Fibroblast of skin of right biceps (primary cell): ENCODE data around the gene HYCC1.

Experiments used
- DNase-seq: peaks from one replicate; pipeline ENCODE4 v3.0.0-alpha.2; 2013

HYCC1 gene

DNA sequence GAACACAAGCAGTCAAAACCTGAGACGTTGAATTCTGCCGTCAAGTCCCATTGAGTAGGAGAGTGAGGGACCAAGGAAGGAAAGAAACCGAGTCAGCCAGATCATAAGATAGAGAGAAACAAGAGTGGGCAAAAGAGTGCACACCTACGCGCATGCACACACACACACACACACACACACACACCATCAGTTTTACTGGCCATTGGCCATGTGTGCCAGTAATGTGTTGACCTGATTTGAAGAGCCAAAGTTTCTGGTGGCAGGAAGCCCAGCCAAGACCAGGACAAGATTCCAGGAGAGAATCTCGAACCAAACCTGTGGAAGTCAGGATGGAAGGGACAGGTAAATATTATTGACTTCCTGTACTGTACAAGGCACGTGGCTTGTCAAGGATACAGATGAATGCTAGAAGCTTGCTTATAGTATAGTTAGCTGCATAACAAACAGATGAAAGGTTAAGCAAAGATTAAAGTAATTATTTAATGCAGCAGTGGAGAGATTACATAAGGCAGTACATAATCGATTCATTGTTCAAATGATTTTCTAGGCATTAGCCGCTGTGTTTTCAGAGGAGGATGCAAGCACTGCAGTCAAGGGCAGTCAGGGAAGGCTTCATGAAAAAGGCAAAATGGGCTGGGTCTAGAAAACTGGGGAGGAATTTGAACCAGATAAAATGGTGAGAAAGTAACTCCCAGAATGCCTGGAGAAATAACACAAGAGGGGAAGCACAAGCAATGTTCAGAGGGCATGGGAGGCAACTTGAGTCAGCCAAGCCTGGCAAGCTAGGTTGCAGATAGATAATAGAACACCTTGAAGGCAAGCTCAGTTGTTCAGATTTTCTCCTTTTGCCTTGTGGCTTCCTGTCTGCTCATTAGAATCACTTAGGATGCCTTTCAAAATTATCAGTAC, 2.7 kb upstream of the HYCC1 start:
- no peak for DNase-seq

- no peak for DNase-seq
These were observed 751 bp upstream of the HYCC1 start for GRCh38 chr7:23014681-23015080.

DNA sequence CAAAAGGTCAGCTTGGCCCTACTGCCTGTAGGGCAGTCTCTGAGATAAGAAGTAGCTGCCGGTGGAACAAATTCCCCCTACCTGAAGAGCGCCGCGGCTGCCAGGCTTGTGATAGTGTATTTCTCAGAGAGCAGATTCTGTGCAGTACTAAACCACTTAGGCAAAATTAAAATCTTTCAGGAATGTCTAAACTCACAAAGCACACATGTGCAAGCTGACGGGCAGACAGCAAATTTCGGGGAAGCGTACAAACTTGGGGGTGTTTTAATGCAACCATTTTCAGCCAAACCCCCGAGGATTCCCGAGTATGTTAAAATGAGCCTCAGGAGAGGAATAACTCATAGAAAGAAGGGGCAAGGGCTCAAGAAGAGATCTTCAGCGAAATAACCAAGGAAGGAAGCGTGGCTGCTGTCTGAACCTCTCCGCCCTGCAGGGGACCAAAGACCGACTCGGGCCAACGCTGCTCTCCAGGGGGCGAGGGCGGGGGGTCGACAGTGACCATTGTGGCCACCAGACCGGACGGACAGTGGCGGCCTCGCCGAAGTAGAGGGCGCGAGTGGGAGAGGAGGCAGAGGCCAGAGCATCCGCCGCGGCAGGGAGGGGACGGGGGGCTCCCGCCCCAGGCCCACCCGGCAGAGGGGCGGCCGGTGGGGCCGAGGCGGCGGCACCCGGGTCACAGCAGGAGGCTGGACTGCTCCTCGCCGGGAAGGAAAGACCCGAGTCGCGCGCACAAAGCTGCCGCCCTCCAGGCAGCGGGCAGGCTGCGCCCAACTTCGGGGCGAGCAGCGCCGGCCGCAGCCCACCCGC, 819 bp downstream of the HYCC1 start:
- DNase-seq: no peak

DNA sequence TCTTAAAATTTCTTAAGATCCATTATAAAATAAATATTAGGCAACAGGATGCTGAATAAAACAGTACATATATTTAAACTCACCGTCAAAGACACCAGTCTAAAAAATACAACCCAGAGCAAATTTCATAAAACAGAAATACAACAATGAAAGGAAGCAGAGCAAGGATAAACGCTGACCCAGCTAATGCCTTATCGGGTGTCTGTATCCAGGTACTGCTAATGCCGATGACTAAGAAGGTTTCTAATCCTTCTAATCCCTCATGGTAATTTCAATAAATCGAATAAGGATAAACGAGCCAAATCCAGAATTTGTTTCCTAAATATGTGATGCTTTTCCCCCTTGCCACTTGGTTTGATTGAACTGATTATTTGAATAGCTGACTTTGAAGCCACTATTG, 1.7 kb downstream of the HYCC1 start:
- DNase-seq: no peak

- no peak for DNase-seq
These were observed 2.6 kb downstream of the HYCC1 start for GRCh38 chr7:23011222-23011924.

DNA sequence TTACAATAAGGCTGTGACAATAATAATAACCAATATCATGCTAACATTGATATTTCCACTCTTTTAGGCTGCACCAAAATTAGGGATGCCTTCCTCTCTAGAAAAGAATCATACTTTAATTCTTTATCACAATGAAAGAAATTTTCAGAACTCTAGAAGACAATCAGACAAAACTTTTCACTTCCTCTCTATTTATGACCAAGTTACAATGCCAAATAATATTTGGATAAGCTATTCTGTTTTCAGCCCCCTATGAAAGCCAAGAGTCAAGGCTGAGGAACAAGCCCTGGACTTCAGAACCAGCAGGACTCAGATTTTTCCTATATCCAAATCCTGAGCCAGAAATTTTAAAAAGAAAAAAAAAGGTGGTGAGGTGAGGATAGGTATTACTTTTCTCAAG, 4.6 kb downstream of the HYCC1 start:
- DNase-seq: no peak

DNA sequence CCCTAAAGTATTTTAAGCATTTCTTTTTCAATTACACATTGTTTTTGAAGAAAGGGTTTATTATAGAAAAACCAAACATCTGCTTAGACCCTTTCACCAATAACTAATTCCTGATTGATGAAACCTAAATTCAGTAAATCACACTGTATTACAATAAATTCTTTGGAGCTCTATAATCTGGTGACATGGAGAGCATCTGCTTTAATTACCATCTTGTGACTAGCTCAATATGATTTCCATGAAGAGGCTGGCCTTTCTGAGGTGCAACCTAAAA, 9.7 kb downstream of the HYCC1 start:
- DNase-seq: peak; percentile 42

- DNase-seq: no peak
These were observed 10.3 kb downstream of the HYCC1 start for GRCh38 chr7:23003505-23004246.

- no peak for DNase-seq
These were observed 11.2 kb downstream of the HYCC1 start for GRCh38 chr7:23002698-23003097.

DNA sequence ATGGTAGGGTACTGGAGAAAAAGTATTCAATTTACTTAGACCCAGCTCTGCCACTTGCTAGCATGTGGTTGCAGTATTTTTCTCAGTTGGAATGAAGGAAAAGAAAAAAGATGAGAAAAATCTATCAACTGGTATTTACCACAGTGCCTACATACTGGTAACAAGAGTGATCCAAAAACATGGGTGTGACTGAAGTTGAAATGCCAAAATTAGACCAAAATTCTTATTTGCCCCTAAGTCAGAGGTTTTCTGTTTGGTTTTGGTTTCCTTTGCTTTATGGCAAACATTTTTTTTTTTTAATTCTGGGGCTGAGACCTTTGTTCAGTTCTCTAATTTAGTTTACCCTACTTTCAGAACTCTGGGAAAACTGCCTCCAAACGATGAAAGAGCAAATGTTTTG, 12.3 kb downstream of the HYCC1 start:
- DNase-seq: no peak

- peak; percentile 56 for DNase-seq
These were observed 13.2 kb downstream of the HYCC1 start for GRCh38 chr7:23000597-23001360.

DNA sequence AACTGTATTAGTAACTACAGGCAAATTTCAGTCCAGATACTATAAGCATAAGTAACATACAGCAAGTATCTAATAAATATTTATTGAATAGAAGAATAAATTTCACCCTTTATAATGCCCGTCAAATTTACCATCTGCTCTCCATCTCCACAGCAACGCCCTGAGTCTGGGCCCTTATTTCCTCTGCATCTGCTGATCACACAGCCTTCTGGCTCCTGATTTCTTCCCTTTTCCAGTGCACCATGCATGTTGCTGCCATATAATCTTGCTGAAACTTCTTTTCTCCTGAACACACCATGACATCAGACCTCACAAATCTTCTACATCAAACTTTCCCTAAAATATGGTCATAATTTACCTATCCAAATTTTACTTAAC, 15.4 kb downstream of the HYCC1 start:
- no peak for DNase-seq

GRCh38 chr7:22997871-22998518, 15.9 kb downstream of the HYCC1 start:
- no peak for DNase-seq

DNA sequence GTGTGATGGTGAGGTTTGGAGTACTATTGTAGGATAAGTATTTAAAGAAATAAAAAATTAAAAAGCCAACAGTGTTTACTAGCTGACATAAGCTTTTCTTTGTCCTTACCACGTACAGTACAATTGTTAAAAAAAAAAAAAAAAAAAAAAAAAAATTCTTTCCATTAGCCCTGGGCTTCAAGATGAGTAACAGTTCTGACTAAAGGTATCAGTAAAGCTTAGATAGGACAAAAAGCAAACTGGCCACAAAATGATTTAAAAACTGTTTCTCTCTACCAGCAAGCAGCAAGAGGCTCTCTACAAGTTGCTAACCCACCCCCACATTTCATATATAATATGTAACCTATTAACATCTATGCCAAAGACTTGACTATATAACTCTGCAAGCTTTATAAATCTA, 17.5 kb downstream of the HYCC1 start:
- no peak for DNase-seq

DNA sequence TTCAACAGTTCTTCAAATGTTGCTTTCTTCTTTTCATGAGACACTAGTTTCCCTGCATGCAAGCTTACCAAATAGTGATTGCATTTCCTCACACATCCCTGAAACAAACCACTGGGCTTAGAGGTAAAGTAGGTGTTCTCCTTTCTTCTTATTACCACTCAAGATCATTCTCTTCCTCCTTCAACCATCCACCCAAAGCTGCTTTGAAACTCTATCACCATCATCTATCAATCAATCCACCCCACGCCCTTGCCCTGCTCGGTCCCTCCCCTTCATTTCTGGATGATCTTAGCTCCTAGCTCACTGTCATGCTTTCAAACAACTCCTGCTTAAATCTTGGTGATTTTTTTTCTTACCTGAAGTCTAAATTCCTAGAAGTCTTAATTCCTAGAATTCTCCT, 18.9 kb downstream of the HYCC1 start:
- no peak for DNase-seq

DNA sequence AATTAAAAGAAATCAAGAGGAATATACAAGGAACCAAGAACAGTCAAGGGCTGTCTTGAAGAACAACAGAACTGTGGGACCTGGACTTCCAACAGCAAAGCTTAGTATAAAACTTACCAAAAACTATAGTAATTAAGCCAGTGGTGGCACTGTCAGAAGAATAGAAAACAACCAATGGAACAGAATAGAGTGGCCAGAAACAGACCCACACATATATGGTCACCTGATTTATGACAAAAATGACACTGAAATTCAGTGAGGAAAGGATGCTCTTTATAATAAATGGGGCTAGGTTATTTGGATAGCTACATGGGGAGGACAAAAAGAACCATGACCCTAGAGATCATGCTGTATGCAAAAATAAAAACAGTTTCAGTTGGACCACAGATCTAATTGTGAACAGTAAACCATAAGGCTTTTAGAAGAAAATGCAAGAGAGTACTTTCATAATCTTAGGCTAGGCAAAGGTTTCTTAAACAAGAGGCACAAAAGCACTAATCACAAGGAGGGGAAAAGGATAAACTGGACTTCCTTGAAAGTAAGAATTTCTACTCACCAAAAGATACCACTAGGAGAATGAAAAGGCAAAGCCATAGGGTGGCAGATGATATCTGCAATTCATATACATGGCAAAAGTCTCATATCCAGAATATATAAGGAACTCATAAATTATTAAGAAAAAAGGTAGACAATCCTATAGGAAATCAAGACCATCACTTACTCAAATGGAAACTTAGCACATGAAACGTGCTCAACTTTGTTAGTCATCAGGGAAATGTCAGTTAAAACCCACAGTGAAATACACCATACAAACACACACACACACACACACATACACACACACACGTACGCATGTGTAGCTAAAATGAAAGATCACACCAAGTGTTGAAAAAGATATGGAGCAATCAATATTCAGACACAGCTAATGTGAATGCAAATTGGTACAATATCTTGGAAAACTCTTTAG, 20.8 kb downstream of the HYCC1 start:
- DNase-seq: no peak

GRCh38 chr7:22990588-22990949, 23.4 kb downstream of the HYCC1 start:
- peak; percentile 80 for DNase-seq

- peak; percentile 34 for DNase-seq
These were observed 24.0 kb downstream of the HYCC1 start for GRCh38 chr7:22989643-22990587.

DNA sequence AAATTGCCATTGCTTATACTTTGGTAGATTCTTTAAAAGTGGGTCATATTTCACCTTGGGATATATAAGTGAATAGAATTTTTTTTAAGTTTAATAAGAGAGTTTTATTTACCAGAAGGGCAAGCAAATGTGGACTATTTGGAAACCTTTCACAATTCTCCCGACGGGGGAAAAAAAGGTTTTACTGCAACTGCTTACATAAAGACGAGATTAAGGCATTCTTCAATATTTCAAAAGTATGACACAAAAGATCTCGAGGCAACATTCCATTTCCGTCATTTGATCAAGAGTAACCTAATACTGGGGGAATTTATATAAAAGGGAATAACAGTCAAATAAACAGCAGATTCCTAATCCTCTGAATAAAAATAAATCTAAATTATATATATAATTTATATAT, 28.5 kb downstream of the HYCC1 start:
- no peak for DNase-seq
